OCI-LY1 (cell line): ENCODE measurements around the gene ANXA6.

ENCODE experiments used
- EZH2 ChIP-seq: fragments of 200-600 bp; sonication (generic), shearing (Covaris generic); IDR thresholded peaks from 2 replicates; pipeline ENCODE4 v1.8.0; 2017; ENCODE audit warnings: borderline replicate concordance, mixed run types, mild to moderate bottlenecking, antibody characterized with exemption, low read length, moderate library complexity, mixed read lengths
- TF ChIP-seq, protein P1 (sequence below): fragments of 200-600 bp; sonication (generic), shearing (Covaris generic); IDR thresholded peaks from 2 replicates; pipeline ENCODE4 v1.5.1; 2017; ENCODE audit warnings: mild to moderate bottlenecking, antibody characterized with exemption, low read length, moderate library complexity, mixed read lengths

DNA sequence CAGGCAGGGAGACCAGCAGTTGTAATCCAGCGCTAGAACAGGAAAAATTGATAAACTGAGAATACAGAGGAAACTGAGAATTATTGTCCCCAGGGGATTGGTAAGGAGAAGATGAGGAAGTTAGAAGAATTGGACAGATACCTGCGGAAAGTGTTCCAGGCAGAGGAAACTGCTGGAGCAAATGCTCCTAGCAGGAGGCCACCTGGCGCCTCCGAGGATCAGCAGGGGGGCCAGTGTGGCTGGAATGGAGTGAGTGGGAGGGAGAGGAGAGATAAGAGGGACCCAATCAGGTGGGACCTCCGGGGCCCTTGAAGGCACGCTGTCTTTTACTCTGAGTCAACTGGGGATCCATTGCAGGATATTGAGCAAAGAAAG is 695 bp upstream of the ANXA6 start:
- TF ChIP-seq, protein P1, sequence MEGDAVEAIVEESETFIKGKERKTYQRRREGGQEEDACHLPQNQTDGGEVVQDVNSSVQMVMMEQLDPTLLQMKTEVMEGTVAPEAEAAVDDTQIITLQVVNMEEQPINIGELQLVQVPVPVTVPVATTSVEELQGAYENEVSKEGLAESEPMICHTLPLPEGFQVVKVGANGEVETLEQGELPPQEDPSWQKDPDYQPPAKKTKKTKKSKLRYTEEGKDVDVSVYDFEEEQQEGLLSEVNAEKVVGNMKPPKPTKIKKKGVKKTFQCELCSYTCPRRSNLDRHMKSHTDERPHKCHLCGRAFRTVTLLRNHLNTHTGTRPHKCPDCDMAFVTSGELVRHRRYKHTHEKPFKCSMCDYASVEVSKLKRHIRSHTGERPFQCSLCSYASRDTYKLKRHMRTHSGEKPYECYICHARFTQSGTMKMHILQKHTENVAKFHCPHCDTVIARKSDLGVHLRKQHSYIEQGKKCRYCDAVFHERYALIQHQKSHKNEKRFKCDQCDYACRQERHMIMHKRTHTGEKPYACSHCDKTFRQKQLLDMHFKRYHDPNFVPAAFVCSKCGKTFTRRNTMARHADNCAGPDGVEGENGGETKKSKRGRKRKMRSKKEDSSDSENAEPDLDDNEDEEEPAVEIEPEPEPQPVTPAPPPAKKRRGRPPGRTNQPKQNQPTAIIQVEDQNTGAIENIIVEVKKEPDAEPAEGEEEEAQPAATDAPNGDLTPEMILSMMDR = no peak
- no peak for TF ChIP-seq EZH2
